NCI-H1417 treated with DMSO at 0.1 percent for 48 hours (cell line): Measurements from ENCODE around the gene MPP2.
"Not testable (repeated sequence)": the region's sequence is repeated elsewhere in the genome, so short reads cannot be mapped to it uniquely, and the experiment has no call there.

Experiments
- DNase-seq: peaks from one replicate; lab custom pipeline; 2025; lab: John Stamatoyannopoulos, UW

Gene MPP2

DNA sequence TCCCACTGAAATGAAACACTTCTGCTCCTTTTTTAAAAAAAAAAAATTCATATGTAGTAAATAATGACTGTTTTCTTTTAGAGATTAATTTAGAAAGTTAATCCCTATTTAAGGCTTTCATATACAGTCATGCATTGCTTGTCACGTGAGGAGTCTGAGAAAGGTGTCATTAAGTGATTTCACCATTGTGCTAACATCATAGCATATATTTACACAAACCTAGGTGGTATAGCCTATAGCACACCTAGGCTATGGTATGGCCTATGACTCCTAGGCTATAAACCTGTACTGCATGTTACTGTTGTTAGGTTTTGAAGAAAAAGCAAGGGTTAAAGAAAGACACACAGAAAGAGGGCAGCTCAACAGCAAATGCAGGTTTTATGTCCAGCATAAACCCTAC lies 21.3 kb upstream of the MPP2 start:
- peak; percentile 31 for DNase-seq

DNA sequence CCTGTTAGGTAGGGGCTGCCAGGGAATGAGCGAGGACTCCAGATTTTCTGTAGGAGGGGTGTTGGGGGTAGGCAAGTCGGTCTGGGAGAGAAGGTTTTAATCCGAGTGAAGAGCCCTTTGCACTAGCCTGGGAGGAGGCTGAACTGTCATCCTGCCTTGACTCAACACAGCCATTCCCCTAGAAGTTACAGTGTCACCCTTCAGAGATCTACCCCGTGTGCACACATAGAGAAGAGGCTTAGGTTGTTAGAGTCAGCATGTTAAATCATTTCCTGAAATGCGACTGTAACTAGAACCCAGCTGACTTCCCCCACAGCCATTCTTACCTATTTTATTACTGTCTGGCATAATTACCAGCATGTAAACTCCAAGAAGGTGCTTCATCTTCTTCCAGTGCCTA lies 20.6 kb upstream of the MPP2 start:
- DNase-seq = not testable (repeated sequence)

DNA sequence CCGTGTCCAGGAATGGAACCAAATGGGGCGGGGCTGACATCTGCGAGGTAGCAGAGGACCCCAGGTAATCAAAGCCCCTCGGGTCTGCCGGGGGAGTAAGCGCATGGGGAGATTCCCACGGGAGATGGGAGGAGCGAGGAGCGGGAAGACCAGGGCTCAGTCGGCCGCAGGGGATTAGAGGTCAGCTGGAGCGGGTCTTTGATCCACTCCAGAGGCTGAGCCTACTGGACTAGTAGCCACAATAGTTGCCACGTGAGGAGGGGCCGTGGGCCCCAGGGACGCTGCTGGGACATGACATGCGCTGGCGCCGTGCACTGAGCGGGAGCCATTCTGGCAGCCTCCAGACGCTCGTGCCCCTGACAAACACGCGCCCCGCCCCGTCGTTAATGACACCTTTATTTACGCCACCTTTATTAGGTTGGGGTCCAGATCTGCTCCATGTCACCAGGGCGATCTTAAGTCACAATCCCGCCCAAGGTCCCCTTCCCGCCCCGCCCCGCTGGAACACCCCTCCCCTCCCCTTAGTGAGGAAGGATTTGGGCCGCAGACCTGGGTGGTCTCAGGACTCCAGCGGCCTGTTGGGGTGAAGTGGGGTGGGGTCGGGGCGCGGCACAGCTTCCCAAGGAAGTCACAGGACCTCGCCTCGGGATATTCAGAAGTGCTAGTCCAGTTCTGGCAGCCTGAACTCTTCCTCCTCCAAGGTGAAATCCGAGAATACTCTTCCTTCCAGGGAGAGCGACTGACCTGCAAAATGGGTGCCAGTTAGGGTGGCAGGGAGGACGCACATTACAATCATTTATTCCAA lies 19.9 kb upstream of the MPP2 start:
- DNase-seq = no peak

DNA sequence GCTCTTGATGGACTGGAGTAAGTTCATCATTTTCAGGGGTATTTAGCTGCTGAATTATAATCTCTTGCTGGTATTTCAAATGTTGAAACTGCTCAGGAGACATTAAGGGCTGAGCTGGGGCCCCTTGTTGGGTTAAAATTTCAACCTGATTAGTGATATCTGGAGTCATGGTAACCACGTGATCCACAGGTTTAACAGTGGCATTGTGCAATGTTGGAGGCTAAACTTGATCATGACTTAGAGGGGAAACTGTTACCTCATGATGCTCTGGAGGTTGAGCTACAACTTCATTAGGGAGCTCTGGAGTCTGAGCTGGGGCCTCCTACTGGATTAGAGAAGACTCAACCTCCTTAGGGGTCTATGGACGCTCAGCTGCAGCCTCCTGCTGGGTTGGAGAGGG lies 17.2 kb upstream of the MPP2 start:
- DNase-seq = no peak

DNA sequence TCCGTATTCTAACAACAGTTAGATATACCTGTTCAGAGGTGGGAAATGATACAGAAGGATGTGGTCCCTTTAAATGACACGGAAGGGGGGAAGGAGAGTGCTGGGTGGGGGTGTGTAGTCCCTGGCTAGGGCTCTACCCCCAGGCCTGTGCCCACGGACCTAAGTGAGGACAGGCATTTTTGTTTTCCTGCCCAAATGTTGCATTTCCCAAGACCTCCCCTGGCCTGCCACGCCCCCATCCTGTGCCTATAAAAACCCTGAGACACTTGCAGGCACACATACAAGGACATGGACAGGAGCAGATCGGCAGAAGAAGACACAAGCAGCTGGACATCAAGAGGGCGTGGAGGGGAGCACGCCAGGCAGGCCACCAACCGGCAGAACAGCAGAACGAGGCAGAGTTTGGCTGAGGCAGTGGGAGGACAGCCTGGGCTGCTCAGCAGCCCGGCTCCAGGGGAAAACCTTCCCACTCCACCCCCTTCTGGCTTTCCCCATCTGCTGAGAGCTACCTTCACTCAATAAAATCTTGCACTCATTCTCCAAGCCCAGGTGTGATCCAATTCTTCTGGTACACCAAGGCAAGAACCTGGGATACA lies 13.3 kb upstream of the MPP2 start:
- no peak for DNase-seq

DNA sequence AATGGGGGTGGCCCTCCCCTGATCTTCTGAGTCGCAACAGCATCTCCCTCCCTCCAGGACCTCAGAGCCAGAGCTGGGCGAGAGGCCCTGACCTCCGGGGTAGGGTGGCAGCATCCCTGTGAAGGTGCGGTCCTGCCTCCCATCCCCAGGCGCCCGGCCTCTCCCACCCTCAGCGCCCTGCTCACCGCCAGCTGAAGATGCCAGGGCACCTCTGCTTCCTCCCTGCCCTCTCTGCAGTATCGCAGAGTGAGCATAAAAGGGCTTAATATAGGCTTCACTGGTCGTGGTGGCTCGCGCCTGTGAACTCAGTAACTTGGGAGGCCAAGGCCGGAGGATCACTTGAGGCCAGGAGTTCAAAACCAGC lies 10.7 kb upstream of the MPP2 start:
- DNase-seq = no peak

DNA sequence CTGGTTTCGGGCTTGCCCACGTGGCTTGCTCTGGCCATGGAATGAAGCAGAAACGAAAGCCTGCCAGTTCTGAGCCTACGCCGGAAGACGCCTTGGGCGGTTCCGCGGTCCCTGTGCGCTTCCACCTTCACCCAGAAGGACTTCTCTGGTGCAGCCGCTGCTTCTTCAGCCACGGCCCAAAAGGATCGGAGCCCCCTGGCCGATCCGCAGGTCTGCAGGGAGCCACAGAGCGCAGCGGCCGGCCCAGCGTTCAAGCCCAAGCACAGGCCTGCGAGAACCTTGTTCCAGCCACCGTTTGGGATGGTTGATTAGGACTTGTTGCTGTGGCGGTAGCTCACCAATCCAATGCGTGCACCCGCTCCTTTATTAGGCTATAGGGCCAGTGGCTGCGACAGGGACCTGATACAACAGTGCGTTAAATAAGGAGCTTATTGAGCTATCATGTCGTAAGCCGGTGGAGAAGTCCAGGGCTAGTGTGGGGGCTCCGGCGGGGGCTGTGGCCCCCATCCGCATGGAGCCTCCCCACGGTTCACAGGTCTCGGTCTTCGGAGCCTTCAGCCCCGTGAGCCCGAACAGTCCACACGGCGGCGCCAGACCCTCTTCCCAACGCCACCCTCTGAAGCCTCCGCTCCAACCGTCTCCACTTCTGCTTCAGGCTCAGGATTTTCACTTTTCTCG lies 10.2 kb upstream of the MPP2 start:
- no peak for DNase-seq

DNA sequence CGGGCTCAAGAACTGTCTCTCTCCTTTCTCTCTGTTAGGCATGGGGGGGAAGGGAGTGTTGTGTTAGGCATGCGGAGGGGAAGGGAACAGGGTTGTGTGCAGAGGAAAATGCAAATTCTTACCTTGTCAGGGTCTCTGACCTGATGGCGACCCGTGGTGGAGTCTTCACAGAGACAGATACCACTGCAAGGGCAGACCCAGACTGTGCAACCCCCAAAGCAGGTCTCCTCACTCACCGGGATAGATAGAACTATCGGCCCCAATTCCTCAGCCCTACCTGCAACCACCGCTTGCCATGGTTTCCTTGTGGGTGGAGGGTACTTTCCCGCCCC lies 9.6 kb upstream of the MPP2 start:
- DNase-seq = no peak

DNA sequence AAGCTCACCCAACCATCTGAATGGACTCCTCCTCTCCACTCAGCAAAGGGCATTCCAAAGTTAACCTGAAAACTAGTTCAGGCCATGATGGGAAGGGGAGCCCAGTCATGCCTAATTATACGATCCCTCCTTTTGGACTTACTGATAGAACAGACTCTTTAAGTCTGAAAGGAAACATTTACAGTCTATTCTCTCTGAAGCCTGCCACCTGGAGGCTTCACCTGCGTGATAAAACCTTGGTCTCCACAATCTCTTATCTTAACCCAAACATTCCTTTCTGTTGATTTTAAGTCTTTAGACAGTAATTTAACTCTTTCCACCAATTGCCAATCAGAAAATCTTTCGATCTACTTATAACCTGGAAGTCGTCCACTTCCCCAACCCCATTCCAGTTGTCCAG lies 9.0 kb upstream of the MPP2 start:
- no peak for DNase-seq

DNA sequence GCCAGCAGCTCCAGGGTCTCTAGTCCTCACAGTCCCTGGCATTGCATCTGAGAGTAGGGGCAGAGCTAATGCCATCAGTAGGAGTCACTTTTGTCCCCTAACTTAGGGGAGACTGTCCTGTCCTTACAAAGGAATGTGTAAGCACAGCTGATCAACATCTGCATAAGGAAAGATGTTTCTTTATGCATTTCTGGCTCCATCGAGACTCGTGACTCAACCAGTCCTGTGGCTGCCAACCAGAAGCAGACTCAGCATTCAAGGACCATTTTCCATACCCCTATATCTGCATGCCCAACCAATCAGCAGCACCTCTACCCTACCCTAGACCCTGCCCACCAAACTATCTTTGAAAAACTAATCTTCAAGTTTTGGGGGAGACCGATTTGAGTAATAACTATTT lies 8.2 kb upstream of the MPP2 start:
- no peak for DNase-seq

DNA sequence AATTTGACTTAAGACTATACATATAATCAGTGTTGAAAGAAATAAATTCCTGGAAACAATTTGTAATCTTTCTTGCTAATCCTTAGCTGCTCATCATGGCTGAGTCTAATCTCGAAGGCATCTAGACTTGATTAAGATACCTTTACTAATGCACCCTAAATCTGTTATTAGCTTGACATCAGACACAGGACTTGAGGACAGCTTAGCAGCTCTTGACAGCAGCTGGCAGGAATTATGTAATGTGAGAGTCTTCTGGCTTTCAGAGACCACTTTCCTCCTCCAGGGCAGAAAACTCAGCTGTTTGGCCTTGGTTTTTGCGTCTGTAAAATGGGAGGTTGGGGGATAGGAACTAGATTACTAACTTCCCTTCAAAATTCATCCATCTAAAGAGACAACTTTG lies 7.1 kb upstream of the MPP2 start:
- DNase-seq = no peak

DNA sequence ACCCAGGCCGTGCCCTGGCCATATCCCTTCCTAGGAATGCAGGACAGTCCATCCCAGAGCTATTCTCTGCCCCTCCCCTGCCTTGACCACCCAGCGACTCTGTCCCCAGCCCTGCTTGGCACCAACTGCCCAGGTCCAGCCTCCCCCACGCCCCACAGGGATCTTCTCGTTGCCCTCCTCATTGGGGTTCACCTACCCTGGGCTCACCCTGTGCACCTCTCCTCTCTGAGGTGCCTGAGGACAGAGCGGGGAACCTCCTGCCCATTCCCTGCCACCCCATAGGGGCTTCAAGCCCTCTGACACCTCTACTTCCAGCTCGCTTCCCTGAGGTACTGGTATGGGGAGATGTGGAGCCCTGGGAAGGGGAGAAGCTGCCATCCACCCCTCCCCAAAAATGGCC lies 6.2 kb upstream of the MPP2 start:
- DNase-seq = no peak

DNA sequence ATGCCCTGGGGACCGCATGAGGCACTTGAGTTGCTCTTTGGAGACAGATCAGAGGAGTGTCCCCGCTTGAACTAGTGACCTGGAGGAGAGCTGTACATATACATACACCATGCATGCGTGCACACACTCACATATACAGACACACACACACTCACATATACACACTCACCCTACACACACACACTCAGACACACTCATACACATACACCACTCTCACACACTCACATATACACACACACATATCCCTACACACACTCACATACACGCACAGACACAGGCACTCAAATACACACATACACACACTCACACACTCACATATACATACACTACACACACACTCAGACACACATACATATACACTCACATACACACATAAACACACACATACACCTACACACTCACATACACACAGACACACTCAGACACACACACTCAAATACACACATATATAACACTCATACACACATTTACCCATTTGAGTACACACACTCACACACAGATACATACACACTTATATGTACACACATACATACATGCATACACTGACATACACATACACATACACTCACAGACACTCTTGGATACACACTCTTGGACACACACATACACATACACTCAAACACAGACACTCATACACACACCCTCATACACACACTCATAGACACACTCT lies 5.4 kb upstream of the MPP2 start:
- no peak for DNase-seq

DNA sequence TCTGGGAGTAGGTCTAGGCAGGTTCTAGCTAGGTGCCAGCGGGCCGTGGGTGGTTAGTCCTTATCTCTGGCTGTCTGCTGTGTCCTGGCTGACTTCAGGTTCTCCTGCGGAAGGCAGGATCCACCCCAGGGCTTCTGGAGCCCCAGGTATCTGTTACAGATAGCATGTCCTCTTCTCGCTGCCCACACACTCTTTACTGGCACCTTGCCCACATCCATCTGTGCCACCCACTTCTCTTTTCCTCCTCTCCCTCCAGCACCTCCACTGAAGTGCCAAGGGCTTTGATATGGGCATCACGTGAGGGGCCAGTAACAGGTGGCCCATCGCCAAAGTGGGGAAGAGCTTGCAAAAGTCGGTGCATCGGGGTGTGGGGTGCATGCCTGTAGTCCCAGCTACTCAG lies 4.6 kb upstream of the MPP2 start:
- no peak for DNase-seq

DNA sequence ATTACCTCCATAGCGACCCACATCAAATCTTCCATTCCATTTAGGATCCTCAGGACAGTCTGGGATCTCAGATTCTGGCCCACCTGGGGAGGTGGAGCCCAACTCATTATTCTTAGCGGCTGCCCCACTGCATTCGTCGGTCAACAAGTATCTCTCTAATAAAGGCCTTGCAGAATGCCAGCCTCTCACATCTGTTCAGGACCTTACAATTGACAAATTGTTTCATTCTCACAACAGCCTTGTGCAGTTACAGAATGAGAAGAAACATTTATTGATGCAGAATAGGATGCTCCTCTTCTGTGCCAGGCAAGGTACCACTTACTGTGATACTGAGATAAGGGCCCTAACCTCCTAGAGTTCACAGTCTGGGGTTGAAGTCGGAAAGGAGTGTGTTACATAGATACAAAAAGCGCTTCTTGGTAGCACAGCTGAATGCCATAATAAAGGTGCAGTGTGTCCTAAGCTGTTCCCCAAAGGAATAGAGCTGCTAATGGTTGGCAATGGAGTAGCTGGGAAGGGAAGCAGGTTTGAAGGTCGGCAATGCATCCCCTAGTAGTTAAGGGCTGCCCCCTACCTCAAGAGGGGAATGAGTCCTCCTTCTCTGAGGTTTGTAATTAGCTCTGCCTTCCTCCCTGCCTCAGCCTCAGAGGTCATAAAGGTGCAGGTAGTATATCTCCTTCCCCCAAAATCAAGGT lies 2.3 kb upstream of the MPP2 start:
- no peak for DNase-seq

DNA sequence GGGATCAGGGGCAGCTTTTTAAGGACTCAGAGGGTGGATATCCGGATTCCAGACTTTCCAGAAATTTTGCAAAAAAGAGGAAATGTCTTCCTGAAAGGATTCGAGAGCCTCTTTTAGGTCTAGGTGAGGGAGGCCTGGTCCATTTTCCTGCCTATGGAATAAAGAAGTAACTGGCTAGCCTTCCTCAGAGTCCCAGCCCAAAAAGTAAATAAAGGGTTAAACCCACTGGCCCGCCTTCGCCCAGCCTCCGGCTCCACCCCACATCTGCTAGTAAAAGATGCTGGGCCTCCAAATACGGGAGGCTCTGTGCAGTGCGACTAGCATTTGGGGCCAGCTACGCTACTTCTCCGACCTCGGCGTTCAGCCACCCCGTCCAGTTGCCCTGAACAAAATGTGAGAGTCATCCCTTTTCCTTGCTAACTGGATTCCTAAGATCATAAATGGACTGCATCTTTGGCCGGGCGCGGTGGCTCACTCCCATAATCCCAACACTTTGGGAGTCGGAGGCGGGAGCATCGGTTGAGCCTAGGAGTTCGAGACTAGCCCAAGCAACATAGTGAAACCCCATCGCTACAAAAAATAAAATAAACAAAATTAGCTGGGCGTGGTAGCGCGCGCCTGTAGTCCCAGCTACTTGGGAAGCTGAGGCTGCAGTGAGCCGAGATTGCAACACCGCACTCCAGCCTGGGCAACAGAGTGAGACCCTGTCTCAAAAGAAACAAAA lies 824 bp upstream of the MPP2 start:
- DNase-seq = no peak

DNA sequence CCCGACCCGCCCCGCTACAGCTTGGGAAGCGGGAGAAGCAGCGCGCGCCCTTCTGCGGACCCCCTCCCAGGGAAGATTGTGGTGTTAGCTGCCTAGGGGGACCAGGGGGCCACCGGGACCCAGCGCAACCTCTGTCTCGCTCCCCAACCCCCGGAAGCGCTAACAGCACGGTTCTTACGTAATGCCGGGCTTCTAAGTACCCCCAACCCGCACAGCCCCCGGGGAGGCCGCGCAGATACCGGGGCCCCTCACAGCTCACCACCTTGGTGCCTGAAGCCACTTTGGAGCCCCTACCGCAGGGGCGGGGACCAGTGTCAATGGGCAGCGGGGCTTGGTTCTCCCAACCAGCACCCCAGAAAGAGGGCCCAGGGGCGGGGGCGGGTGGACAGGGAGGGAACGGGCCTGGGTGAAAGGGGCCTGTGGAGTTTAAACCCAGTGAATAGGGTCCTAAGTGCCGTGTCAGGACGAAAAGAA lies 348 bp downstream of the MPP2 start:
- DNase-seq = no peak

DNA sequence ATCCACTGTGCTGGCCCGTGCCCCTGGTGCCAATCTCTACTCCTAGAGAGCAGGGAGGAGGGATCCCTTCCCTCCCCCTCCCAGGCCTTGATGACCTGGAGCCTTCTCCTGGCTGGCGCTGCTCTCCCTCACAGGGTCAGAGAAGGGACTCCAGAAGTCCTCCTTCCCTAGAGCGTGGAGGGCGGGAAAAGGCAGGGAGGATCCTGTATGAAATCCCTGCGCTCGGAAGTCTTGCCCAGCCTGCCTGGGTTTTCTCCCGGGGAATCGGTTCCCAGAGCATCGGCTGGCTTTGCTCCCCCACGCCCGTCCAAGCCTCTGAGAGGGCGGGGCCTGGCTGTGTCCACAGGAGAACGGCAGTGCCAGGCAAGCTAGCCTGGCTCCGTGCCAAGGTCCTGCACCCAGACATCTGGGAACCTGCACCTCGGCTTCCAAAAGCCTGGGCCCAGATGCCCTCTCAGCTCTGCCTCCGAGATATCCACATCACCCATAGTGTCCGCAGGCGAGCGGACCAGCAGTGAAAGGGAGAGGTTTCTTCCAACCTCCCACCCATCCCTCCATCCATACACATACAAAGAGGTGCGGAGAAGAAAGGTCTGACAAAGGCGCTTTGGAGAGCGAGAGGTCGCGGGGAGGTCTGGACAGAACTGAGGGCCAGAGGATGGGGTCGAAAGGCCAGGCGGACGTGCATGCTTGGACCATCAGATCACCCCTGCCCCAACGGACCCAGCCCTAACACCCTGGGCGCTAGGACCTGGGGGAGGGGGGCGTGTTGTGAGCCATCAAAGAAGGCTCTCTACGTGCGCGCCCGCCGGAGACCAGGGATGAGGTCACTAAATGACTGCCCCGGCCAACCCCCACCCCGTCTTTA lies 1.1 kb downstream of the MPP2 start:
- DNase-seq = no peak

DNA sequence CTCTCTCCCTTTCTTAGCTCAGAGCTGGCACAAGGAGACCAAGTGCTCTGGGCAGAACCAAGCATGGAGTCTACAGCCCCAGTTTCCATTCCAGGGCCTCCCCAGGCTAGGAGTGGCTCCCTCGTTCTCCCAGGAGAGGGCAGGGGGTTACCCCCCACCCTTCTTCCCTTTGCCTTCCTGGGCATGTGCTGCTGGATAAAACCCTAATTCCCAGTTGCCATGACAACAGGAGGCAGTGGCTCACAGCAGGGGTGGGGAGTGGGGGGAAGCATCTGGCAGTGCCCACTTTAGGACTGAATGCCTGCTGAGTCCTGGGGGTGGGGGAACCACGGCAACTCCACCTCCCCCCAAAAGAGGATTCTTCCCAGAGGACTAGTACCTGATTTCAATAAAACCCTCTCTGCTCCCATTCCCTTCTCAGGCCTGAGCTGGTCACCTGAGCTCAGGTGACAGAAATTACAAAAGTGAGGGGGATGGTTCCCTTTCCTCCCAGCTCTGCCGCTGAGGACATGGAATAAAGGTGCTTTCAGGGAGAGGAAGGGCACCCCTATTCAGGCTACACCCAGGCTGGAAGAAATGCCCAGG lies 1.8 kb downstream of the MPP2 start:
- no peak for DNase-seq

DNA sequence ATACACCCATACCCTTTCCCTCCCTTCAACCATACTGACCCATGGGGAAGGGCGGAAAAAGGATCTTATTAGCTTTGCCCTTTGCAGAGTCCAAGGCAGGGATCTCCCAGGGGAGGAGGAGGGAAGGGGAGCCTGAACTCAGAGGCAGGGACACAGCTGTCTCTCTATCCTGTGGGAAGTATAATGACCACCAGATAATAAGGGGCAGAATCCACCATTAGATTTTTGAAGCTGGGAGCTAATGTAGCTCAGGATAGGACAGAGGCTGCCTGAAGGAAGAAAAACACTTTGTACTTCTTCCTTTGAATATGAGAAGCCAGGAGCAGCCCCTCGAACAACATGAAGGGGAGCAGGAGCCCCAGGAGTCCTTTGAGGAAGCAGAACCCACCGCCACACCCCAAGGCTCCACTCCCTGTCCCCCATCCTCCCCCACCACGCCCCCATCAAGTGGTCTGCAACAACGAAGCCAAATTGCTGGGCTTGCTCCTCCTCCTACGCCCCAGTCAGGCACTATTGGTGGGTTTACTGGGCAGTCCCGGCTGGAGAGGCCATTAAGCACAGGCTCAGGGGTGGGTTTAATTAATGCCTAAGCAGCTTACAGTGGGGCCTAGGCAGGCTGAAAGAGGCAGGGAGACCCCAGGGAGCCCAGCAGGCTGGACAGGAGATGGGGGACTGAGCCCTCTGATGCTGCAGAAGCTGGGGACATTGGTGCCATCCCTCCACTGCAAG lies 5.3 kb downstream of the MPP2 start:
- no peak for DNase-seq
